GM19468 (cell line): Measurements from ENCODE around the gene TGFBI.
A peak's percentile ranks its signal among the peaks of the same experiment; 100 is the strongest.

Experiments
- ATAC-seq: cut with Tn5 transposase; IDR thresholded peaks from one replicate; pipeline ENCODE4 v1.9.1; 2021; ENCODE audit warnings: mild to moderate bottlenecking, moderate library complexity, moderate number of reproducible peaks; ENCODE audit not compliant: unreplicated experiment; ENCODE audit errors: extremely low read depth

TGFBI gene

GRCh38 chr5:136022965-136023364 lies 5.8 kb upstream of the TGFBI start:
- ATAC-seq: no peak

GRCh38 chr5:136023958-136024541 lies 4.7 kb upstream of the TGFBI start:
- ATAC-seq: no peak

DNA sequence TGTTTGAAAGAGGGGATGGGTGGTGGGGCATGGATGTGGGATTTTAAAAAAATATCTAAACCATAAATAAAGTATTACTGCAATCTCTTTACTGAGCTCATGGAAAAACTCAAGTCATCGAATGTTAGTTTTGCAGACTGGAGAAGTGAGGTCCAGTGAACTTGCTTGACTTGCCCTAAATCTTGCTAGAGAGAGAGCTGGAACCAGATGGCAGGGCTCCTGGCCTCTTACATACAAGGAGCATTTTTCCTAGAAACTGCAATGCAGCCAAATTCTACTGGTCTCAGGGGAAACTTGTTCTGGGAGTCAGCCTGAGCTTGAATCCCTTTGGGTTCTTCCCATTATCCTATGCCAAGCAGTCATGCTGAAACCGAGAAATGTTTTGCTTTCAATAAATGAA lies 2.9 kb upstream of the TGFBI start:
- no peak for ATAC-seq

DNA sequence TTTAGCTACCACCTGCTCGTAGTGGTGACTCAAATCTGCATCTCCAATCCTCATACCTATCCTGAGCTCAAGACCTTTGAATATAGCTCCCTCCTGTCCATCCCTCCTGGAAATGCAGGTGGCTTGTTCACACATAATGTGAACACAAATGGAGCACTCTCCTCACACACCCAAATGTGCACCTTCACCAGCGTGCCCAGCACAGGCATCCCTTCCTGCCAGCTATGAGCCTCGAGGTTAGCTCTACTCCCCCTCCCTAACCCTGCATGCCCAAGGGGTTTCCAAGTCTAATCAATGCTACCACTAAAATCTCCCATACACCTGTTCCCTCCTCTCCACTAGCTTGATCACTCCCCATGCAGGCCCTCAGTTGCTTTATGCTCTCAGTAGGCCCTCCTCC lies 2.2 kb upstream of the TGFBI start:
- ATAC-seq: no peak

DNA sequence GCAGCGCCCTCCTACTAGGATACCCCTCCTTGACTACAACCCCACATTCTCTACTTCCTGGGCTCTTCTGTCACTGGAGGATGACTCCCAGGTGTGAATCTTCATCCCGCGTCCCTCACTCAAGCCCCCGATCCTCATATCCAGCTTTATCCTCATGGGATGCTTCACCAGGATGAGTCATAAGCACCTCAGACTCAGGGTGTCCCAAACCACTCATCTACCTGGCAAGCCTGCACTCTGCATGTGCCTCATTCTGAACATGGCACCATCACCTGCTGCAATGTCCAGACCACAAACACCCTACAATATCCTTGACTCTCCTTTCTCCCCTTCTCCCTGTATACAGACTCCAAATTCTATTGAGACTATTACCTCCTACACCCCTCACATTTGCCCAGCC lies 1.5 kb upstream of the TGFBI start:
- no peak for ATAC-seq

DNA sequence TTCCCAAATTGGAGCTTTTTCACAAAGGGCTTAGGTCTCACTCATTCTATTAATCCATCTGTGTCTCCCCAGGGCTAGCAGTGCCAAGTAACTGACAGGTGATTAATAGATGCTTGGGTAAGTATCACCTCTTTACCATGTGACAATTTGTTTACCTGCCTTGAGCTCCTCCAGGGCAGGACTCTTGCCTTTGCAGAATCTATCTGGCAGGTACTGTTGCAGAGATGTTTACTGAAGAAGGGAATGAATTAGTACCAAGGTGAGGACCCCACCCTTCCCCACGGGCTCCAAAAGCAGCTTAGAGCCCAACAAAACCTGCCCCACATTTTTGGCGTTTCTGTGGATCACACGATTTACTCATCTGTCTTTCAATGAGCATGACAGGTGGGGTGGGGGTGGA lies 698 bp upstream of the TGFBI start:
- ATAC-seq: no peak

DNA sequence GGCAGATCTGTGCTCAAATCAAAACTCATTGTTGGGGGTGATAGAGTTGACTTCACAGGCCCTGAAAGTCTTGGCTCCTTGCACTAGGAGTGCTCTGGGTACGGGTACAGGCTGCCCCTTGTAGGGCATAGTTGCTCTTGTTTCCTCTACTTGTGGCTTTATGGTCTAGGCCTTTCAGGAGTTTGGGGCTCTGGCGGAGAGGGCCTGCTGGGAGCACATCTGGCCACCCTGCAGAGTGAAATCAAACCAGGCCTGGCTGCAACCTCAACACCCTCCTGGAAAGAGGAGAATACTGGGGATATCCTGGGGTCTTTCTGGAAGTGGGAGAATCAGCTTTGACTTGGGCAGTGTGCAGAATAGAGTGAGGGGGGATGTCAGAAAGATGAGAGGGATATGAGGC lies 1.5 kb downstream of the TGFBI start:
- no peak for ATAC-seq

- no peak for ATAC-seq
Observed at GRCh38 chr5:136030956-136031611, 2.3 kb downstream of the TGFBI start.

- no peak for ATAC-seq
Observed at GRCh38 chr5:136031711-136032110, 2.9 kb downstream of the TGFBI start.

GRCh38 chr5:136032564-136032963 lies 3.8 kb downstream of the TGFBI start:
- no peak for ATAC-seq

GRCh38 chr5:136033234-136033633 lies 4.4 kb downstream of the TGFBI start:
- no peak for ATAC-seq

GRCh38 chr5:136033848-136034247 lies 5.1 kb downstream of the TGFBI start:
- ATAC-seq: no peak

DNA sequence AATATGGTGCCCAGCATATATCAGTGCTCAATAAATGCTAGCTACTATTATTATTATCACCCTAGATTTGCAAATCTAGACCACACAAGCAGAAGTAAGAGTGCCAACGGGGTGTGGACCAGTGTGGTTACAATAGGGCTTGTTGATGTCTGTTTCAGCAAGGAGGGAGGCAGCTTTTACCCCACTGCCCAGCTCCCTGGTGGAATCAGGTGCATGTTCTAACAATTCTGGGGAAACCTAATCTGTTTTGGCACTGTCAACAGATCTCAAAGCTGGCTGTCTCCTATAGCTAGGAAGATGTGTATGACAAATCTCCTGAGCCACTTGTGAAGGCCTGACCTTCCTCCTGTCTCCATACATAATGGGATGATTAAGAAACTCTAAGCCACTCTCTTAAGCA lies 5.7 kb downstream of the TGFBI start:
- ATAC-seq: no peak

DNA sequence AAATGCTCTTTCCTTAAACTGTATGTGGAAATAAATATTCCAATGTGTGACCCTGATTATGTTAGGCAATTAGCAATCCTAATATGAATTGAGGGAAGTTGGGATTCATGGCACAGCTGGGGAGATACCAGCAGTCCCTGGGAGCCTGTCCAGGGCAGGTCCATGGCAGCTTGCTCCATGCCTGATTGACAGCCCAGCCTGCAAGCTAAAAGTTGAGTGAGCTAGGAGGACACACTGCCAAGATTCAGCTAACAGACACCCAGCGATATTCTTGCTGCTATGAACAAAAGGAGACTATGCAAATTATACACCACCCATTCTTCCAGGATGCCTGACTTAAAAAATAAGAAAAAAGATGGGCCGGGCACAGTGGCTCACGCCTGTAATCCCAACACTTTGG lies 6.2 kb downstream of the TGFBI start:
- no peak for ATAC-seq

- ATAC-seq: no peak
Observed at GRCh38 chr5:136035837-136036236, 7.0 kb downstream of the TGFBI start.

GRCh38 chr5:136036293-136036911 lies 7.6 kb downstream of the TGFBI start:
- no peak for ATAC-seq

- ATAC-seq: peak; percentile 31
Observed at GRCh38 chr5:136037001-136037705, 8.4 kb downstream of the TGFBI start.

DNA sequence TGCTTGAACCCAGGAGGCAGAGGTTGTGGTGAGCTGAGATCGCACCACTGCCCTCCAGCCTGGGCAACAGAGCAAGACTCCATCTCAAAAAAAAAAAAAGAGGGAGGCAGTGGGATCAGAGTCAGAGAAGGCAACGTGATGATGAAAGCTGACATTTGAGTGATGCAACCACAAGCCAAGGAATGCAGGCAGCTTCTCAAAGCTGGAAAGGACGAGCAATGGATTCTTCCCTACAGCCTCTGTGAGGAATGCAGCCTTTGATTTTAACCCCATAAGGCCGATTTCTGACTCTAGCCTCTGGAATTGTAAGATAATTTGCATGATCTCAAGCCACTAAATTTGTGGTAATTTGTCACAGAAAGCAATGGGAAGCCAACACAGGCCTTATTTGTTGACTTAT lies 9.8 kb downstream of the TGFBI start:
- ATAC-seq: no peak

GRCh38 chr5:136039202-136039601 lies 10.4 kb downstream of the TGFBI start:
- ATAC-seq: no peak

GRCh38 chr5:136040746-136041415 lies 12.1 kb downstream of the TGFBI start:
- ATAC-seq: no peak

- ATAC-seq: no peak
Observed at GRCh38 chr5:136042156-136042555, 13.4 kb downstream of the TGFBI start.
